ENCODE measurements around the gene PTPN6. TPM values are rescaled to one million over a fixed set of nuclear protein-coding genes. Genes with fewer than 3 reads are reported as not detected.
A peak's percentile ranks its signal among the peaks of the same experiment; 100 is the strongest.

PTPN6 gene
- total and polyA plus RNA-seq, 9 of the 15 experiments (the other 6 are each of a cell fraction or from before 2014, with no cell fraction given), result 1.5 to 5.1 (median 3.9) TPM

- intact Hi-C loops (cut with micrococcal nuclease) (no loop called here), in situ Hi-C loops (cut with MboI) (no loop called here)
- no peak for TF ChIP-seq TRIM25 (IDR thresholded peaks at IDR 0.05; ENCODE audit: borderline replicate concordance)
- TF ChIP-seq, protein P1, sequence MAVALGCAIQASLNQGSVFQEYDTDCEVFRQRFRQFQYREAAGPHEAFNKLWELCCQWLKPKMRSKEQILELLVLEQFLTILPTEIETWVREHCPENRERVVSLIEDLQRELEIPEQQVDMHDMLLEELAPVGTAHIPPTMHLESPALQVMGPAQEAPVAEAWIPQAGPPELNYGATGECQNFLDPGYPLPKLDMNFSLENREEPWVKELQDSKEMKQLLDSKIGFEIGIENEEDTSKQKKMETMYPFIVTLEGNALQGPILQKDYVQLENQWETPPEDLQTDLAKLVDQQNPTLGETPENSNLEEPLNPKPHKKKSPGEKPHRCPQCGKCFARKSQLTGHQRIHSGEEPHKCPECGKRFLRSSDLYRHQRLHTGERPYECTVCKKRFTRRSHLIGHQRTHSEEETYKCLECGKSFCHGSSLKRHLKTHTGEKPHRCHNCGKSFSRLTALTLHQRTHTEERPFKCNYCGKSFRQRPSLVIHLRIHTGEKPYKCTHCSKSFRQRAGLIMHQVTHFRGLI (CRISPR knock-in tag; IDR thresholded peaks at IDR 0.05), result no peak
- no peak for TF ChIP-seq CBFA2T3 (IDR thresholded peaks at IDR 0.05)
- no peak for TF ChIP-seq ZNF124 (CRISPR knock-in tag; IDR thresholded peaks at IDR 0.05)
- TF ChIP-seq CBFA2T2 (conservative IDR thresholded peaks at IDR 0.05), result no peak
- TF ChIP-seq BRF1 (IDR thresholded peaks at IDR 0.05; ENCODE audit: borderline replicate concordance, extremely low read depth, insufficient read length), result no peak
- TF ChIP-seq ZNF551 (CRISPR knock-in tag; IDR thresholded peaks at IDR 0.05), result no peak
- no peak for TF ChIP-seq ZNF134 (CRISPR knock-in tag; conservative IDR thresholded peaks at IDR 0.05)
- no peak for TF ChIP-seq ZC3H11A (IDR thresholded peaks at IDR 0.05; ENCODE audit: low read depth, low read length)
- no peak for TF ChIP-seq ZBTB49 (CRISPR knock-in tag; IDR thresholded peaks at IDR 0.05; ENCODE audit: borderline replicate concordance)
- no peak for TF ChIP-seq ZNF75A (CRISPR knock-in tag; IDR thresholded peaks at IDR 0.05)
- TF ChIP-seq SMC3 (conservative IDR thresholded peaks at IDR 0.05; ENCODE audit: insufficient read depth, low read depth, low read length), result no peak
- TF ChIP-seq CAMTA2 (CRISPR knock-in tag; conservative IDR thresholded peaks at IDR 0.05), result no peak
- no peak for TF ChIP-seq RBM22 (IDR thresholded peaks at IDR 0.05; ENCODE audit: low read depth, low read length, poor library complexity, severe bottlenecking)
- TF ChIP-seq RCOR1 (IDR thresholded peaks at IDR 0.05; ENCODE audit: borderline replicate concordance in 1 of 2, low read depth in 2 of 2, low read length in 2 of 2), result no peak
- TF ChIP-seq RHOXF2B (CRISPR knock-in tag; conservative IDR thresholded peaks at IDR 0.05), result no peak
- no peak for ATAC-seq
- no peak for DNase-seq (ENCODE audit: extremely low read depth in 1 of 4, low spot score in 3 of 4)
- POLR2A ChIA-PET, result interaction anchor here (0.7 kb wide), 1 partner anchor 9 kb away, joined by 3 read pairs; no protein-coding TSS in a partner anchor
- H3K4me1 ChIP-seq (replicated peaks in 1 of 2; ENCODE audit: control insufficient read depth in 2 of 2, insufficient read depth in 2 of 2, low read length in 2 of 2), result peaks cover 8 to 57% of the 10 kb centered on the region in 2 experiments
- no peak overlapping the region for H2AFZ ChIP-seq (ENCODE audit: low read depth, low read length)
- CTCF ChIA-PET (ENCODE audit: low intra/inter-chr PET ratio), result interaction anchor here (0.5 kb wide), 1 partner anchor 20 kb away, joined by 5 read pairs; no protein-coding TSS in a partner anchor
- no peak for FAIRE-seq
- H3K36me3 ChIP-seq (ENCODE audit: control insufficient read depth, insufficient read depth, low read length), result no peaks in the 10 kb centered on the region
- no TSS peak for BruUV-seq (replicated peaks)
- no peaks in the 10 kb centered on the region for H3K27me3 ChIP-seq (ENCODE audit: control insufficient read depth in 2 of 2, insufficient read depth in 2 of 2, low read length in 2 of 2)
- H4K20me1 ChIP-seq (replicated peaks; ENCODE audit: control insufficient read depth, insufficient read depth, low read length), result no peaks in the 10 kb centered on the region
- no peak overlapping the region for H3K4me2 ChIP-seq (ENCODE audit: insufficient read depth, low read length)
- 77% methylated on average over 8 of the region's 20 CpGs for WGBS (ENCODE audit: insufficient coverage, low coverage, missing lambda C conversion rate)
- no peak overlapping the region for H3K4me3 ChIP-seq
- no peak overlapping the region for H3K27ac ChIP-seq (ENCODE audit: extremely low read depth, low read depth, low read length)
- H3K9me1 ChIP-seq (ENCODE audit: control insufficient read depth, insufficient read depth, low read length), result no peaks in the 10 kb centered on the region
- H3K9ac ChIP-seq (ENCODE audit: insufficient read depth in 1 of 2, low read depth in 2 of 2, low read length in 2 of 2), result peak overlapping the region in 1 of 2 experiments; percentile 31; a peak in 1 of 4 replicates
- H3K79me2 ChIP-seq (ENCODE audit: control insufficient read depth, insufficient read depth, low read length), result no peaks in the 10 kb centered on the region
- no peaks in the 10 kb centered on the region for H3K9me3 ChIP-seq (replicated peaks; ENCODE audit: control insufficient read depth, insufficient read depth, low read depth, low read length)
Measured at GRCh38 chr12:6951551-6952120, 480 bp downstream of the PTPN6 start.

Measured in K562 (cell line).